KMS-11 (cell line): Measurements from ENCODE around the gene CD68.
A peak's percentile ranks its signal among the peaks of the same experiment; 100 is the strongest.

ENCODE experiments used
- H2AFZ ChIP-seq: fragments of 200-600 bp; sonication (generic); 2 replicates; pipeline ENCODE4 v1.6.1; 2016; ENCODE audit warnings: antibody characterized with exemption, mixed run types, low read depth
- H3K27ac ChIP-seq: fragments of 200-600 bp; sonication (generic); 2 replicates; pipeline ENCODE4 v1.6.1; 2016; ENCODE audit warnings: mild to moderate bottlenecking, mixed run types
- H3K27me3 ChIP-seq: fragments of 200-600 bp; sonication (generic); 2 replicates; pipeline ENCODE4 v1.6.1; 2017; ENCODE audit warnings: mild to moderate bottlenecking, low read depth, mixed run types, moderate library complexity; ENCODE audit not compliant: insufficient read depth
- H3K36me3 ChIP-seq: fragments of 200-600 bp; sonication (generic); 2 replicates; pipeline ENCODE4 v1.6.1; 2017; ENCODE audit warnings: mild to moderate bottlenecking, mixed run types; ENCODE audit not compliant: insufficient read depth
- H3K4me1 ChIP-seq: fragments of 200-600 bp; sonication (generic); 2 replicates; pipeline ENCODE4 v1.6.1; 2016; ENCODE audit warnings: mild to moderate bottlenecking, low read depth, mixed run types; ENCODE audit not compliant: poor library complexity, severe bottlenecking
- H3K4me2 ChIP-seq: fragments of 200-600 bp; sonication (generic); 2 replicates; pipeline ENCODE4 v1.7.0; 2016; ENCODE audit warnings: mild to moderate bottlenecking, mixed run types
- H3K4me3 ChIP-seq: fragments of 200-600 bp; sonication (generic); IDR thresholded peaks from 2 replicates; pipeline ENCODE4 v1.6.1; 2017; ENCODE audit warnings: low read depth, low read length, mixed read lengths; ENCODE audit not compliant: insufficient read depth
- H3K79me2 ChIP-seq: fragments of 200-600 bp; sonication (generic); 2 replicates; pipeline ENCODE4 v1.6.1; 2016; ENCODE audit warnings: low read depth, mixed run types; ENCODE audit not compliant: insufficient read depth
- H3K9ac ChIP-seq: fragments of 200-600 bp; sonication (generic); 2 replicates; pipeline ENCODE4 v1.6.1; 2016; ENCODE audit warnings: mild to moderate bottlenecking, mixed run types
- H4K20me1 ChIP-seq: fragments of 200-600 bp; sonication (generic); 2 replicates; pipeline ENCODE4 v1.6.1; 2016; ENCODE audit warnings: mild to moderate bottlenecking, mixed run types; ENCODE audit not compliant: insufficient read depth
- TF ChIP-seq, protein P1 (sequence below): fragments of 200-600 bp; sonication (generic); conservative IDR thresholded peaks from 2 replicates; pipeline ENCODE4 v1.6.1; 2017; ENCODE audit warnings: low read depth, mild to moderate bottlenecking, antibody characterized with exemption, low read length, moderate library complexity, mixed read lengths

The CD68 gene

DNA sequence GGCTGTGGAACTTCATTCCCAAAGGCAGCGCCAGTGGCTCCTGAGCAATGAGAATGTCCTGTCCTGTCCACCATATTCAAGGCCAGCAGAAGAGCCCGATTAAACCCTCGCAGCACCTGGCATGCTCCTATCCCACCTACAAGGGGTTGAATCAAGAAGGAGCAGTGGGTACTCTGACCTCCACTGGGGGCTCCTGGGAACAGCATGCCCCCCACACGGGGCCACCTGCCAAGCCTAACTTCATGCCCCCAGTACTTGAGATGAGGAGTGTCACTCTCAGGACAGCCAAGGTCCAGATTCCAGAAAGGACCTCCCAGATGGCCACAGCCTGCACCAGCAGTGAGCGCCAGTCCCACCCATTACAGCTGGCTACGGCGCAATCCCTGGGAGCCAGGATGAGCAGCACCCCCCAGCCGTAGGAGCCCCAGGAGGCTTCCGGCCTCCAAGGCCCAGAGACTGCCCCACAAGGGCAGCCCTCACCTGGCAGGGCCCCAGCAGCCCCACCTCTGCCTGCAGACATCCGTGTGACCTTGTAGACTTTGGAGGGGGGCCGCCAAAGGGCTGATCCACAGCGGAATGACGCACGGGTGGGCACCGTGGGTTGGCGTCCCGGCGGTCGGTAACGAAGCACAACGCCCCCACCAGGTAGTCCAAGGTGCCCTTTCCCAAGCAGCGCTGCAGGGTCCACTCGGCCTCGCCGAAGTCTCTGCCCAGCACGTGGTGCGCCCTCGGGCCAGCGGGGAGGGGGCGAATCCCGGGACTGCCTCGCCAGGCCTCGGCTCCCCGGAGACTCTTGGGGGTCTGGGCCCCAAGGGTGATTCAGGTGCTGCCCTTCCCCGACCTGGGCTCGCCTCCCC lies 3.2 kb downstream of the CD68 start:
- no peaks in the 10 kb centered on the region for H3K36me3 ChIP-seq
- no peaks in the 10 kb centered on the region for H4K20me1 ChIP-seq
- H3K79me2 ChIP-seq = no peaks in the 10 kb centered on the region
- H3K27me3 ChIP-seq = no peaks in the 10 kb centered on the region
- H2AFZ ChIP-seq = no peak overlapping the region
- no peak overlapping the region for H3K4me3 ChIP-seq
- H3K9ac ChIP-seq = no peak overlapping the region
- TF ChIP-seq, protein P1, sequence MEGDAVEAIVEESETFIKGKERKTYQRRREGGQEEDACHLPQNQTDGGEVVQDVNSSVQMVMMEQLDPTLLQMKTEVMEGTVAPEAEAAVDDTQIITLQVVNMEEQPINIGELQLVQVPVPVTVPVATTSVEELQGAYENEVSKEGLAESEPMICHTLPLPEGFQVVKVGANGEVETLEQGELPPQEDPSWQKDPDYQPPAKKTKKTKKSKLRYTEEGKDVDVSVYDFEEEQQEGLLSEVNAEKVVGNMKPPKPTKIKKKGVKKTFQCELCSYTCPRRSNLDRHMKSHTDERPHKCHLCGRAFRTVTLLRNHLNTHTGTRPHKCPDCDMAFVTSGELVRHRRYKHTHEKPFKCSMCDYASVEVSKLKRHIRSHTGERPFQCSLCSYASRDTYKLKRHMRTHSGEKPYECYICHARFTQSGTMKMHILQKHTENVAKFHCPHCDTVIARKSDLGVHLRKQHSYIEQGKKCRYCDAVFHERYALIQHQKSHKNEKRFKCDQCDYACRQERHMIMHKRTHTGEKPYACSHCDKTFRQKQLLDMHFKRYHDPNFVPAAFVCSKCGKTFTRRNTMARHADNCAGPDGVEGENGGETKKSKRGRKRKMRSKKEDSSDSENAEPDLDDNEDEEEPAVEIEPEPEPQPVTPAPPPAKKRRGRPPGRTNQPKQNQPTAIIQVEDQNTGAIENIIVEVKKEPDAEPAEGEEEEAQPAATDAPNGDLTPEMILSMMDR = no peak
- no peak overlapping the region for H3K4me2 ChIP-seq
- H3K27ac ChIP-seq = no peak overlapping the region
- peaks cover 11% of the 10 kb centered on the region for H3K4me1 ChIP-seq

- H3K27me3 ChIP-seq = no peaks in the 10 kb centered on the region
- no peak within 1 kb of the TSS for H3K4me3 ChIP-seq
- peaks cover 11% of the 10 kb centered on the region for H3K4me1 ChIP-seq
- H2AFZ ChIP-seq = 0 out of 2 replicates have a peak within 1 kb of the TSS, but pooled peaks have one; percentile 26
- H3K27ac ChIP-seq = peak within 1 kb of the TSS; percentile 89
- peak within 1 kb of the TSS; percentile 92 for H3K9ac ChIP-seq
- TF ChIP-seq, protein P1 = no peak
- no peaks in the 10 kb centered on the region for H3K36me3 ChIP-seq
- H4K20me1 ChIP-seq = no peaks in the 10 kb centered on the region
- H3K4me2 ChIP-seq = no peak within 1 kb of the TSS; the same call in none of the 2 replicates
- H3K79me2 ChIP-seq = no peaks in the 10 kb centered on the region
Measured at GRCh38 chr17:7583253-7584109, 4.0 kb downstream of the CD68 start, which contains the start of gene MPDU1. Gene MPDU1 (plus strand): TSS chr17:7583852. CDS start chr17:7583863, 11 bp downstream.

GRCh38 chr17:7586673-7587419 lies 7.4 kb downstream of the CD68 start:
- H3K9ac ChIP-seq = no peak overlapping the region
- no peaks in the 10 kb centered on the region for H3K27me3 ChIP-seq
- H3K4me1 ChIP-seq = no peaks in the 10 kb centered on the region
- no peak overlapping the region for H3K4me3 ChIP-seq
- no peak overlapping the region for H3K27ac ChIP-seq
- no peaks in the 10 kb centered on the region for H3K79me2 ChIP-seq
- no peak overlapping the region for H2AFZ ChIP-seq
- H4K20me1 ChIP-seq = no peaks in the 10 kb centered on the region
- TF ChIP-seq, protein P1 = no peak
- H3K36me3 ChIP-seq = no peaks in the 10 kb centered on the region
- H3K4me2 ChIP-seq = no peak overlapping the region
